Adrenal gland (tissue), 5 donors: ENCODE data around the gene GPI.

Experiments used
- CTCF ChIP-seq, 6 experiments: fragments of 450-650 bp in 4 of 6; fragments of 200-600 bp in 2 of 6; sonication (generic) in 1 of 6; IDR thresholded peaks; 1 replicate in 5 of 6; 2 replicates in 1 of 6; pipeline versions ENCODE4 v1.5.1 to v1.8.0; 2016 to 2021; ENCODE audit warnings: antibody characterized with exemption in 6 of 6, mild to moderate bottlenecking in 2 of 6, moderate library complexity in 1 of 6
- POLR2A ChIP-seq, 2 donors: fragments of 450-650 bp; IDR thresholded peaks; one replicate each; pipeline ENCODE4 v1.6.1; 2017; ENCODE audit warnings: antibody characterized with exemption in 2 of 2, mild to moderate bottlenecking in 2 of 2, moderate library complexity in 1 of 2
- donor health status: DM: no; HTN: no; CAD: no.

DNA sequence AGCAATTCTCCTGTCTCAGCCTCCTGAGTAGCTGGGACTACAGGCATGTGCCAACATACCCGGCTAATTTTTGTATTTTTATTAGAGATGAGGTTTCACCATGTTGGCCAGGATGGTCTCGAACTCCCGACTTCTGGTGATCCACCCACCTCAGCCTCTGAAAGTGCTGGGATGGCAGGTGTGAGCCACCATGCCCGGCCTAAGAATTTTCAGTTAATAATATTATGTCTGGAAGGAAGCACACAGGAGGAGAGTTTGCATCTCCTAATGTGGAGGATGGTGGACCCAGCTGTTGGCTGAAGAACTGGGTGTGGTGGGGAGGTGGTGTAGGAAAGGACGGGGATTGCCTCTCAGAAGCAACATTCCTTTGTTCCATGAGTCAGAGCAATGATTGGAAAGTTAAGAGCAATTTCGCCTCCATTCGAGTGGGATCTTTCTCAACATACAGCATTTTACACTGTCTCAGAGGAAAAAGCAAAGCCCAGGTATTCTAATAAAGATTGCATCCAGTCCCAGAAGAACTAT lies 51.1 kb downstream of the GPI start:
- TF ChIP-seq CTCF (IDR thresholded peaks at IDR 0.05) (no peak), POLR2A (IDR thresholded peaks at IDR 0.05) (no peak)
